Measurements from ENCODE around the gene SEMA3C.
A peak's percentile ranks its signal among the peaks of the same experiment; 100 is the strongest.

Gene SEMA3C

GRCh38 chr7:80847895-80848294, 71.0 kb downstream of the SEMA3C start:
- no peak for DNase-seq

GRCh38 chr7:80847027-80847426, 71.8 kb downstream of the SEMA3C start:
- no peak for DNase-seq

DNA sequence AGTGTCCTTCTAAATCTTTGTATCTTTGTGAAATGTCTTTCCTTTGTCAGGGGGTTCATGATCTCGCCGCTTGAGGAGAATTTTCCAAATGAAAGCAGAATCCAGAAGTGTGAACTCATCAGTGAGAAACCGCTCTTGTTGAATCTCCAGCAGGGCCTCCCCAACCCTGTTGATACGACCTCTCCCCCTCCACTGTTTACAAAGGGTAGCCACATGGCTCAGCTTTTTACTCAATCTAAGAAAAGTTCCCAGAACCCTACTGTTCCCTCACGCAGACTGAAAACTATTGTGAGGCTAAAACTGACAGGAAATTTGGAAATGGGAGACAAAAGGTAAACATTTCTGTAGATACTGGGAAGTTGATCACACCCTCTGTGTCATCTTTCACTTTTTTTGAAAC, 73.9 kb downstream of the SEMA3C start:
- DNase-seq: no peak

GRCh38 chr7:80843018-80843677, 75.7 kb downstream of the SEMA3C start:
- no peak for DNase-seq

DNA sequence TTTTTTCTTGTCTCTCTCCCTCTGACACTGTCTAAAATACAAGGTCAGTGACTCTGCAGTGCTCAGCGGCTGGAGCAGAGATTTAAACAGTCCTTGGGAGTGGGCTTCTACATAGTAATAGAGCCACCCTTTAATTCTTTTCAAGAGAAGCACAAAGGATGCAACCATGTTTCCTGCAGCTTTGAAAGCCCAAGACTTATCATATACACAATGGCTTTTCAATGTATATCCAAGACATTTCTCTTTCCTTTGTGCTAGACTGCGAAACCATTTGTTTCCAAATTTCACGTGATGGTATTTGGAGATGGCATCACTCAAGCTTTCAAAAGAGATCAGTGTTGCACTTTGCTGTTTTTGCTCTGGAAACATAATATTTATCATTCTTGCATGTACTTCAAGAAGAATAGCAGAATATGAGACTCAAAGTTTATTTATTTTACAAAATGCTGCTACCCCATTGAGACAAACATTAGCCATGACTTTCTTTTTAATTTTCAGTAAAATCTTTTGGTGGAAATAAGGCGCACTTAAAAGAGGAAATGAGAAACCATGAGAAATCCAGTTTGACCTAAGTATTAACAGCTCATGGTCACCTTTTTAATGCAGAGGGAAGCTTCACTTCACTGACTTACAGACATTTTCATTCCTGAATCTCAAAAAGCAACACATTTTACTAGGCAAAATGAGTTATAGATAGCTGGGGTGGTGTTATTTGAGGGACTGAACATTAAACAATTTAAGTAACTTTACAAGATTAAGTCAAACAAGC, 76.6 kb downstream of the SEMA3C start:
- DNase-seq: peak; percentile 53

GRCh38 chr7:80841423-80841955, 77.4 kb downstream of the SEMA3C start:
- DNase-seq: no peak

DNA sequence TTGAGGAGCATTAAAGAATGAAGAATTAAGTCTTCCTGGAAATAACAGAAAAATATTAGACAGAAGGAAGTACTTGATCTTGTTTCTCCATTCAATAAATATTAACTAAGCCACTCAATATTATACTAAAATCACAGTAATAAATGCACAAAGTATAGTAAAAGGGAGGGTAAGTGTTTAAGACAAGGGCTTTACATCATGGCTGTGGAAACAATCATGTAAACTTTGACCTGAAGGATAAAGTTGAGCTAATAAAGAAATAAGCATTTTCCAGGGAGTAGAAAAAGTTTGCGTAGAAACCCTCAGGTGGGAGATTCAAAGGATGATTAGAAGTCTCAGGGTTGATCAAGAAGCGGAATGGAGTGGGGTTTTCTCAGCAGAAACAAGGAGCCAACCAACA, 78.2 kb downstream of the SEMA3C start:
- no peak for DNase-seq

- no peak for DNase-seq
These were observed 79.0 kb downstream of the SEMA3C start for GRCh38 chr7:80839855-80840254.

DNA sequence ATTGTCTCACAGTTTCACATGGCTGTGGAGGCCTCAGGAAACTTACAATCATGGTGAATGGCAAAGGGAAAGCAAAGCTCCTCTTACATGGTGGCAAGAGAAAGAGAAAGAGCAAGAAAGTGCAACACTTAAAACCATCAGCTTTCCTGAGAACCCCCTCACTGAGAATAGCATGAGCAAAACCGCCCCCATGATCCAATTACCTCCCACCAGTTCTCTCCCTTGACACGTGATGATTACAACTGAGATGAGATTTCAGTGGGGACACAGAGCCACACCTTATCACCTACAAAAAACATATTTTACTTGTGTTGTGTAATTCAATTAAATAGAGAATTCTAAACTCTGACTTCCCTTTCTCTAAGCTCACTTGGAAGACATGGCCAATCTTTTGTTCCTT, 80.2 kb downstream of the SEMA3C start:
- DNase-seq: peak; percentile 23

- no peak for DNase-seq
These were observed 81.5 kb downstream of the SEMA3C start for GRCh38 chr7:80837345-80837744.

GRCh38 chr7:80835251-80835650, 83.6 kb downstream of the SEMA3C start:
- DNase-seq: no peak

- no peak for DNase-seq
These were observed 85.3 kb downstream of the SEMA3C start for GRCh38 chr7:80833289-80834268.

- DNase-seq: peak; percentile 37
These were observed 86.8 kb downstream of the SEMA3C start for GRCh38 chr7:80832006-80832405.

GRCh38 chr7:80830584-80831285, 88.1 kb downstream of the SEMA3C start:
- DNase-seq: no peak

DNA sequence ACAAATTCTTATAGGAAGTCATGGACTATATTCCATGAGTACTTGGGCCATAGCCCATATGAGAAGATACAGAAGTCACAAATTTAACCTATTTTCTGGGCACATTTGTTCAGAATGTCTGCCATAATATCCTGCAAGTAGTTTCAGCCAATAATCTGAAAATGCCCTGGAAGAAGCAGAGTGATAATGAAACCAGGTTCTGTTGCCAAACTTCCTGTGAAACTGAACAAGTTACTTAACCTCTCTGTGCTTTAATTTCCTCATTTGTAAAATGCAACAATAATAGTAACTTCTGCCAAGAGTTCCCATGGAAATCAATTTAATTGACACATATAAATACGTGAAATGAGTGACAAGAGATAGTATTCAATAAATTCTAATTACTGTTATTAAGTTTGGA, 88.8 kb downstream of the SEMA3C start:
- DNase-seq: peak; percentile 74

DNA sequence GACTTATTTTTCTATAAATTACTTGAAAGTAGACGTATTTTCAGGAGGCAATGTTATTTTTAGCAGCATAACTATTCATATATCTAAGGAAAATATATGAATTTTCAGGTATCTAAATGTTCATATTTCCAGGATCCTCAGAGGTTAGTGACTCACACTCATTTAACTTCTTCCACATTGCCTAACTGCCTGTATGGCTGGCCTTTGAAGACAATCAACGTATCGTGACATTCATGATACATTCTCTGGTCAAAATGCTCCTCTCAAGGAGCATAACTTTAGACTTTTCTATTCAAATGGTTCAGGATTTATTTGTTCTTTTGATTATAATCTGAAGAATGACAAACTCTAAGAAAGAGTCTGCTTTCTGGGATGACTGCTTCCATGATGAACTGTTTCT, 89.3 kb downstream of the SEMA3C start:
- DNase-seq: no peak

DNA sequence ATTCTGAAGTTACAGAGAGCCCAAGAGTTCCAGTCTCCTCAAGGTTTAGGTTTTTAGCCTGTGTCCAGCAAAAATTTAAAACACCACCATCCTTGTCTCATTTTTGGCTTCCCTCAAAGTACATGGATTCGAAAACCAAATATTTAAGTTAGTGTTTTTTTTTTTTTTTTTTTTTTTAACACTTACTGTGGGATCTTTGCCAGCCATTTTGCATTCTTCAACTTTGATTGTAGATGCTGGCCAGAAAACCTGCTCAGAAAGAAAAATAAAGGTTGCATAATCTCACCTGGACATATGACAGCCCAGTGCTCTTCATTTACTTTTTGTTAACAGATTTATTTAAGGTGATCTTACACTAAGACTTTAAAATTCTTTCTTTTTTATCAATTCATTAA, 91.6 kb downstream of the SEMA3C start:
- no peak for DNase-seq

GRCh38 chr7:80826520-80827238, 92.2 kb downstream of the SEMA3C start:
- DNase-seq: no peak

DNA sequence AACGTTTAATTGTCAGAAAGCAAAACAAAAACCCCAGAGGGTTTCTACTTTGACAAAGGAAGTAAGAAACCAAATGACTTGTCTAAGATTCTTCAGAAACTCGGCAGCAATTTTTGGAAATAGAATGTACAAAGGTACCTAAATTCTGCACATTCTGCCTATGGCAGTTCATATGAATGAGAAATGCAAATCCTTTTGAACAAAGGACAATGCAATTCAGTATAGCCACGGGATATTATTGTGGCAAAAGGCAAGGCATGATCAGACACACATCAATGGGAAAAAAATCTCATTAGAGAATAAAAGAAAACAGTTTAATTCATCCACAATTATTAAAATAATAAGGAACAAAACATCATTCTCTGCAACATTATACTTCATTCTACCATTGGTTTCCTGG, 93.4 kb downstream of the SEMA3C start:
- DNase-seq: no peak

GRCh38 chr7:80824253-80824652, 94.6 kb downstream of the SEMA3C start:
- no peak for DNase-seq

- DNase-seq: no peak
These were observed 95.8 kb downstream of the SEMA3C start for GRCh38 chr7:80823057-80823456.

All from suppressor macrophage treated with lipopolysaccharide for 4 hours (primary cell).